ENCODE measurements around the gene ASCL4. TPM values are rescaled to one million over a fixed set of nuclear protein-coding genes. Genes with fewer than 3 reads are reported as not detected.

ASCL4 gene
- total RNA-seq, 1 donor from 2014 or later: not detected

GRCh38 chr12:107788690-107789458, 14.4 kb downstream of the ASCL4 start:
- TF ChIP-seq, protein P1, sequence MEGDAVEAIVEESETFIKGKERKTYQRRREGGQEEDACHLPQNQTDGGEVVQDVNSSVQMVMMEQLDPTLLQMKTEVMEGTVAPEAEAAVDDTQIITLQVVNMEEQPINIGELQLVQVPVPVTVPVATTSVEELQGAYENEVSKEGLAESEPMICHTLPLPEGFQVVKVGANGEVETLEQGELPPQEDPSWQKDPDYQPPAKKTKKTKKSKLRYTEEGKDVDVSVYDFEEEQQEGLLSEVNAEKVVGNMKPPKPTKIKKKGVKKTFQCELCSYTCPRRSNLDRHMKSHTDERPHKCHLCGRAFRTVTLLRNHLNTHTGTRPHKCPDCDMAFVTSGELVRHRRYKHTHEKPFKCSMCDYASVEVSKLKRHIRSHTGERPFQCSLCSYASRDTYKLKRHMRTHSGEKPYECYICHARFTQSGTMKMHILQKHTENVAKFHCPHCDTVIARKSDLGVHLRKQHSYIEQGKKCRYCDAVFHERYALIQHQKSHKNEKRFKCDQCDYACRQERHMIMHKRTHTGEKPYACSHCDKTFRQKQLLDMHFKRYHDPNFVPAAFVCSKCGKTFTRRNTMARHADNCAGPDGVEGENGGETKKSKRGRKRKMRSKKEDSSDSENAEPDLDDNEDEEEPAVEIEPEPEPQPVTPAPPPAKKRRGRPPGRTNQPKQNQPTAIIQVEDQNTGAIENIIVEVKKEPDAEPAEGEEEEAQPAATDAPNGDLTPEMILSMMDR (conservative IDR thresholded peaks at IDR 0.05; ENCODE audit: low read depth, low read length): no peak
- no peak for DNase-seq (ENCODE audit: low read depth)
- no peak overlapping the region for H3K4me3 ChIP-seq (ENCODE audit: low read depth, low read length)

- TF ChIP-seq, protein P1 (conservative IDR thresholded peaks at IDR 0.05; ENCODE audit: low read depth, low read length): no peak
- DNase-seq (ENCODE audit: low read depth): no peak
- H3K4me3 ChIP-seq (ENCODE audit: low read depth, low read length): no peak overlapping the region
Observed at GRCh38 chr12:107791465-107792089, 17.1 kb downstream of the ASCL4 start.

DNA sequence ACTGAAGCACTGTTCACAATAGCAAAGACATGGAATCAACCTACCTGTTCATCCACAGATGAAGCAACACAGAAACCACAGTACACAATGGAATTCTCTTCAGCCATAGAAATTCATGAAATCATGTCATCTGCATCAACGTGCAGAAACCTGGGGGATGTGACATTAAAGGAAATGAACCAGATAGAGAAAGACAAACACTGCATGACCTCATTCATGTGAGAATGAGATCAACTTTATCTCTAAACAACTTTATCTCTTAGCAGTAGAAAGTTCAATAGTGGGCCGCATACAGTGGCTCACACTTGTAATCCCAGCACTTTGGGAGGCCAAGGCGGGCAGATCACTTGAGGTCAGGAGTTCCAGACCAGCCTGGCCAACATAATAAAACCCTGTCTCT, 19.9 kb downstream of the ASCL4 start:
- TF ChIP-seq, protein P1 (conservative IDR thresholded peaks at IDR 0.05; ENCODE audit: low read depth, low read length): no peak
- DNase-seq (ENCODE audit: low read depth): no peak
- no peak overlapping the region for H3K4me3 ChIP-seq (ENCODE audit: low read depth, low read length)

DNA sequence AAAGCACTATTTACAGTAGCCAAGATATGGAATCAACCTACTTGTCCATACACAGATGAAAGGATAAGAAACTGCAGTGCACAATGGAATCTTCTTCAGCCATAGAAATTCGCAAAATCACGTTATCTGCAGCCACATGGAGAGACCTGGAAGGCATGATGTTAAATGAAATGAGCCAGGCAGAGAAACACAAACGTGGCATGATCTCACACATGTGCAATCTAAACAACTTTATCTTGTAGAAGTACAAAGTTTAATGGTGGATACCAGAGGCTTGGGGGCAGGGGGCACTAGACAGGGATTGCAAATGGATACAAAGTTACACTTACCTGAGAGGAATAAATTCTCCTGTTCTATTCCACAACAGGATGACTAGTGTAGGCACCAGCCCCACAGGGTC, 24.1 kb downstream of the ASCL4 start:
- TF ChIP-seq, protein P1 (conservative IDR thresholded peaks at IDR 0.05; ENCODE audit: low read depth, low read length): no peak

DNA sequence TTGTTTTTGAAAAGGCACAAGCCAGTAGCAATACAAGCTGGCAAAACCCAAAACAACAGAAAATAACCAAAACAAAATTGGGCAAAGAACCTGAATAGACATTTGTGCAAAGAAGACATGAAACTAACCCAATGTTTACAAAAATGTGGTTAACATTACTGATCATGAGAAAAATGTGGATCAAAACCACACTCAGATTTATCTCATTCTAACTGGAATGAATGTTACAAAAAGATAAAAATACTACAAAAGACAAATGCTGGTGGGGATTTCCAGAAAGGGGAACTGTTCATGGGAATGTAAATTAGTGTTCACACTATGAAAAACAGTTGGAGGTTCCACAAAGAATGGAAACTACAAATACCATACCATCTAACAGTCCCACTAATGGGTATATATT, 26.6 kb downstream of the ASCL4 start:
- DNase-seq (ENCODE audit: low read depth): no peak

More for the DNA sequence above, 24.1 kb downstream of the ASCL4 start:
- no peak overlapping the region for H3K4me3 ChIP-seq (ENCODE audit: low read depth, low read length)
- DNase-seq (ENCODE audit: low read depth): no peak

DNA sequence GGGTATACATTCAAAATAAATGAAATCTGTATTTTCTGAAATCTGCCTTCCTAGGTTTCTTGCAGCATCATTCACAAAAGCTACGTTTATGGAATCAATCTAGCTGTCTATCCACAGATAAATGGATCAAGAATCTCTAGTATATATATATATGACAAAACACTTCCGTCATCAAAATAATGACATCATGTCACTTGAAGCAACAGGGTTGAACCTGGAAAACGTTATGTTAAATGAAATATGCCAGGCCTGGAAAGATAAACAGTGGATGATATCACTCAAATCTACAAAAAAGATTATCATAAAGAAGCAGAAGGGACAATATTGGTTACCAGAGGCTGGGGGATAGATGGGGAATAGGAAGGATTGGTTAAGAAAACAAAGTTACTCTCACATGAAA, 28.6 kb downstream of the ASCL4 start:
- no peak overlapping the region for H3K4me3 ChIP-seq (ENCODE audit: low read depth, low read length)
- DNase-seq (ENCODE audit: low read depth): no peak
- TF ChIP-seq, protein P1 (conservative IDR thresholded peaks at IDR 0.05; ENCODE audit: low read depth, low read length): no peak

More for the DNA sequence above, 26.6 kb downstream of the ASCL4 start:
- TF ChIP-seq, protein P1 (conservative IDR thresholded peaks at IDR 0.05; ENCODE audit: low read depth, low read length): no peak
- H3K4me3 ChIP-seq (ENCODE audit: low read depth, low read length): no peak overlapping the region
